Panc1 (cell line): ENCODE data around the gene AKAP13. TPM values are rescaled to one million over a fixed set of nuclear protein-coding genes. Genes with fewer than 3 reads are reported as not detected.

Experiments
- ATAC-seq: fragments of 200-7000 bp; cut with Tn5 transposase; 2 replicates; pipeline ENCODE4 v1.9.1; 2020; ENCODE audit warnings: mild to moderate bottlenecking, moderate library complexity
- BruUV-seq: library from RNA; stranded (reverse); fragments of 400-500 nt; replicated peaks from 2 replicates; lab custom pipeline; 2021; lab: Mats Ljungman, UMichigan
- CTCF ChIA-PET: fragments of 300-600 bp; sonication (Branson Sonifier 250); formaldehyde crosslinking; loops from one replicate; lab custom pipeline; 2022; ENCODE audit warnings: antibody characterized with exemption; lab: Charles Lee
- POLR2A ChIA-PET: fragments of 300-600 bp; sonication (Branson Sonifier 250); formaldehyde crosslinking; loops from one replicate; lab custom pipeline; 2022; ENCODE audit warnings: antibody characterized with exemption; lab: Charles Lee
- DNase-seq: peaks from one replicate; pipeline ENCODE4 v3.0.0-alpha.2; 2010; ENCODE audit warnings: low read depth, low spot score
- H3K27ac ChIP-seq: 2 replicates; pipeline ENCODE4 v1.5.1; 2011; ENCODE audit warnings: mild to moderate bottlenecking, low read length, inconsistent platforms
- H3K27me3 ChIP-seq: fragments of 200-500 bp; sonication (Bioruptor generic); 2 replicates; pipeline ENCODE4 v1.6.0; 2014; ENCODE audit warnings: low read length, inconsistent platforms; ENCODE audit not compliant: control insufficient read depth, insufficient read depth
- H3K36me3 ChIP-seq: fragments of 200-500 bp; sonication (Bioruptor generic); 2 replicates; pipeline ENCODE4 v1.5.1; 2014; ENCODE audit warnings: inconsistent platforms, mild to moderate bottlenecking, low read length, moderate library complexity; ENCODE audit not compliant: control insufficient read depth, insufficient read depth
- H3K4me1 ChIP-seq: 2 replicates; pipeline ENCODE4 v1.5.1; 2011; ENCODE audit warnings: inconsistent platforms, mild to moderate bottlenecking, low read length, moderate library complexity; ENCODE audit not compliant: control insufficient read depth, insufficient read depth
- H3K4me3 ChIP-seq, 2 experiments: 2 replicates each; pipeline ENCODE4 v1.5.1; 2011 to 2012; ENCODE audit warnings: low read depth in 2 of 2, low read length in 2 of 2, mild to moderate bottlenecking in 2 of 2, inconsistent platforms in 1 of 2, moderate library complexity in 1 of 2
- H3K9me3 ChIP-seq: fragments of 200-500 bp; sonication (Bioruptor generic); 2 replicates; pipeline ENCODE4 v1.5.1; 2014; ENCODE audit warnings: low read depth, mild to moderate bottlenecking, inconsistent platforms, low read length, moderate library complexity; ENCODE audit not compliant: control insufficient read depth, insufficient read depth
- POLR2AphosphoS5 ChIP-seq: IDR thresholded peaks from 2 replicates; pipeline ENCODE4 v1.6.1; 2012; ENCODE audit warnings: mild to moderate bottlenecking, low read depth, low read length, moderate library complexity
- SIN3A ChIP-seq: IDR thresholded peaks from 2 replicates; pipeline ENCODE4 v1.6.1; 2012; ENCODE audit warnings: low read depth, mild to moderate bottlenecking, low read length, moderate library complexity, borderline replicate concordance; ENCODE audit not compliant: insufficient read depth
- TCF7L2 ChIP-seq: IDR thresholded peaks from 2 replicates; pipeline ENCODE4 v1.6.1; 2011; ENCODE audit warnings: mild to moderate bottlenecking, low read depth, low read length, inconsistent platforms
- in situ Hi-C: cut with HindIII; loops from 2 replicates; pipeline ENCODE4 v1.10.0; 2016; ENCODE audit warnings: low sequenced_read_pairs, low pct_unique_long_range_greater_than_20kb
- intact Hi-C: fragments of 100-400 bp; cut with micrococcal nuclease; formaldehyde crosslinking; loops from one replicate; pipeline ENCODE4 v1.10.0; 2022; ENCODE audit not compliant: unreplicated experiment
- total RNA-seq: library from RNA; stranded (reverse); gene quantifications from one replicate; pipeline ENCODE4 v1.2.1, GENCODE V29; 2021; ENCODE audit not compliant: unreplicated experiment
- TF ChIP-seq, protein P1 (sequence below): fragments of 450-650 bp; IDR thresholded peaks from 2 replicates; pipeline ENCODE4 v1.5.1; 2017; ENCODE audit warnings: mild to moderate bottlenecking
- TF ChIP-seq, protein P2 (sequence below), 2 experiments: IDR thresholded peaks; 2 replicates each; pipeline ENCODE4 v1.6.1; 2011 to 2012; ENCODE audit warnings: low read depth in 2 of 2, control low read depth in 1 of 2, low read length in 1 of 2, mild to moderate bottlenecking in 1 of 2, moderate library complexity in 1 of 2; ENCODE audit not compliant: insufficient read depth in 1 of 2

The AKAP13 gene
- total RNA-seq, 1 experiment from 2014 or later: 94.2 TPM

DNA sequence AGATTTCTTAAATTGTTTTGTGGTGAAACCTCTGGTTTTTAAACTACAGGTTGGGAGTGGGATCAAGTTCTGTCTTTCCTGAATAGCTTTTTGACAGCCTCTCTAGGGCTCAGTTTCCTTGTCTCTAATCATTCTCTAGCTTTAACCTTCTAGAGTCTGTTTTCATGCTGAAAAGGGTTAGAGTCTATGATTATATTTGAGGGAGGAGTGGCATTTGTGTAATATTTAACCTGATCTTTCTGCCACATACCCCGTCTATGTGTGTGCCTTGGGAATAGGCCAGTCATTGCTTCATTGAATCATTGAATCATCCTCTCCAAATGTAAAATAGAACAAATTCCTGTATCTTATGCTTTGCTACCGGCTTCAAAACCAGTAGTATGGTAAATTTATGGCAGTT is 209.4 kb downstream of the AKAP13 start:
- no peak for TF ChIP-seq SIN3A
- TF ChIP-seq TCF7L2: no peak
- no peak for TF ChIP-seq POLR2AphosphoS5
- TF ChIP-seq, protein P1, sequence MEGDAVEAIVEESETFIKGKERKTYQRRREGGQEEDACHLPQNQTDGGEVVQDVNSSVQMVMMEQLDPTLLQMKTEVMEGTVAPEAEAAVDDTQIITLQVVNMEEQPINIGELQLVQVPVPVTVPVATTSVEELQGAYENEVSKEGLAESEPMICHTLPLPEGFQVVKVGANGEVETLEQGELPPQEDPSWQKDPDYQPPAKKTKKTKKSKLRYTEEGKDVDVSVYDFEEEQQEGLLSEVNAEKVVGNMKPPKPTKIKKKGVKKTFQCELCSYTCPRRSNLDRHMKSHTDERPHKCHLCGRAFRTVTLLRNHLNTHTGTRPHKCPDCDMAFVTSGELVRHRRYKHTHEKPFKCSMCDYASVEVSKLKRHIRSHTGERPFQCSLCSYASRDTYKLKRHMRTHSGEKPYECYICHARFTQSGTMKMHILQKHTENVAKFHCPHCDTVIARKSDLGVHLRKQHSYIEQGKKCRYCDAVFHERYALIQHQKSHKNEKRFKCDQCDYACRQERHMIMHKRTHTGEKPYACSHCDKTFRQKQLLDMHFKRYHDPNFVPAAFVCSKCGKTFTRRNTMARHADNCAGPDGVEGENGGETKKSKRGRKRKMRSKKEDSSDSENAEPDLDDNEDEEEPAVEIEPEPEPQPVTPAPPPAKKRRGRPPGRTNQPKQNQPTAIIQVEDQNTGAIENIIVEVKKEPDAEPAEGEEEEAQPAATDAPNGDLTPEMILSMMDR: no peak
- TF ChIP-seq, protein P2, sequence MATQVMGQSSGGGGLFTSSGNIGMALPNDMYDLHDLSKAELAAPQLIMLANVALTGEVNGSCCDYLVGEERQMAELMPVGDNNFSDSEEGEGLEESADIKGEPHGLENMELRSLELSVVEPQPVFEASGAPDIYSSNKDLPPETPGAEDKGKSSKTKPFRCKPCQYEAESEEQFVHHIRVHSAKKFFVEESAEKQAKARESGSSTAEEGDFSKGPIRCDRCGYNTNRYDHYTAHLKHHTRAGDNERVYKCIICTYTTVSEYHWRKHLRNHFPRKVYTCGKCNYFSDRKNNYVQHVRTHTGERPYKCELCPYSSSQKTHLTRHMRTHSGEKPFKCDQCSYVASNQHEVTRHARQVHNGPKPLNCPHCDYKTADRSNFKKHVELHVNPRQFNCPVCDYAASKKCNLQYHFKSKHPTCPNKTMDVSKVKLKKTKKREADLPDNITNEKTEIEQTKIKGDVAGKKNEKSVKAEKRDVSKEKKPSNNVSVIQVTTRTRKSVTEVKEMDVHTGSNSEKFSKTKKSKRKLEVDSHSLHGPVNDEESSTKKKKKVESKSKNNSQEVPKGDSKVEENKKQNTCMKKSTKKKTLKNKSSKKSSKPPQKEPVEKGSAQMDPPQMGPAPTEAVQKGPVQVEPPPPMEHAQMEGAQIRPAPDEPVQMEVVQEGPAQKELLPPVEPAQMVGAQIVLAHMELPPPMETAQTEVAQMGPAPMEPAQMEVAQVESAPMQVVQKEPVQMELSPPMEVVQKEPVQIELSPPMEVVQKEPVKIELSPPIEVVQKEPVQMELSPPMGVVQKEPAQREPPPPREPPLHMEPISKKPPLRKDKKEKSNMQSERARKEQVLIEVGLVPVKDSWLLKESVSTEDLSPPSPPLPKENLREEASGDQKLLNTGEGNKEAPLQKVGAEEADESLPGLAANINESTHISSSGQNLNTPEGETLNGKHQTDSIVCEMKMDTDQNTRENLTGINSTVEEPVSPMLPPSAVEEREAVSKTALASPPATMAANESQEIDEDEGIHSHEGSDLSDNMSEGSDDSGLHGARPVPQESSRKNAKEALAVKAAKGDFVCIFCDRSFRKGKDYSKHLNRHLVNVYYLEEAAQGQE (IDR thresholded peaks at IDR 0.05; ENCODE audit: insufficient read depth in 1 of 2, low read depth in 2 of 2, low read length in 1 of 2): no peak
- no peak overlapping the region for H3K4me3 ChIP-seq
- no peaks in the 10 kb centered on the region for H3K4me1 ChIP-seq
- ChIA-PET POLR2A (no interaction called here), CTCF (no interaction called here)
- ATAC-seq (no peak), DNase-seq (no peak)
- no peak overlapping the region for H3K27ac ChIP-seq
- no peaks in the 10 kb centered on the region for H3K9me3 ChIP-seq
- no peaks in the 10 kb centered on the region for H3K36me3 ChIP-seq
- intact Hi-C loops (no loop called here), in situ Hi-C loops (no loop called here)
- BruUV-seq: no TSS peak
- H3K27me3 ChIP-seq: no peaks in the 10 kb centered on the region

DNA sequence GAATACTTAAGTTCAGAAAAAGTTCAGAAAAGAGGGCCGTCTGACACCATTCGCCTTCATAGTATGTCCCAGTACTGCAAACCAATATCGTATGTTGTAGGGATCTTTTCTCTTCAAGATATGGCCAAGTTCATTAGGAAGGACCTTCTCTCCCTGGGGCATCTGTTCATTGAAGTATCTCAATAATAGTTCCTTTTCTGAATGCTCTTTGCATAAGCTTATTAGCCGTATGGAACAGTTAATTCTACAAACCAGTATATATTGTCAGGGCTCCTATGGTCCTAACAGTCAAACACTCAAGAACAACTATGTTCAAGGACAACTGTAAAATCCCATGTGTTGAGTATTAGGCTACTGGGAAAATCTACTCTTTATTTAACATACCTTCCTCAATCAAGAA is 211.2 kb downstream of the AKAP13 start:
- no peaks in the 10 kb centered on the region for H3K36me3 ChIP-seq
- no peaks in the 10 kb centered on the region for H3K9me3 ChIP-seq
- no peak overlapping the region for H3K4me3 ChIP-seq
- no peak overlapping the region for H3K27ac ChIP-seq
- in situ Hi-C loops (no loop called here), intact Hi-C loops (no loop called here)
- no TSS peak for BruUV-seq
- ATAC-seq (no peak), DNase-seq (no peak)
- TF ChIP-seq, protein P2 (IDR thresholded peaks at IDR 0.05; ENCODE audit: insufficient read depth in 1 of 2, low read depth in 2 of 2, low read length in 1 of 2): no peak
- TF ChIP-seq TCF7L2 (no peak), SIN3A (no peak), POLR2AphosphoS5 (no peak)
- TF ChIP-seq, protein P1: no peak
- POLR2A ChIA-PET: no interaction called here
- no peaks in the 10 kb centered on the region for H3K27me3 ChIP-seq
- CTCF ChIA-PET: no interaction called here
- H3K4me1 ChIP-seq: no peaks in the 10 kb centered on the region
